ENCODE data around the gene CCNL1.

GRCh38 chr3:157182879-157183278 is 22.9 kb upstream of the CCNL1 start:
- TF ChIP-seq CTCF (conservative IDR thresholded peaks at IDR 0.05) (no peak; the same call in 1 of the 2 replicates), ZFX (IDR thresholded peaks at IDR 0.05) (no peak)
